Activated CD8-positive, alpha-beta memory T cell treated with anti-CD3 and anti-CD28 coated beads, Interleukin-2, amount 50 U/mL, for 24 hours (primary cell): ENCODE measurements around the gene ERMP1.
"Not testable (repeated sequence)": the region's sequence is repeated elsewhere in the genome, so short reads cannot be mapped to it uniquely, and the experiment has no call there.

Experiments used
- DNase-seq: peaks from one replicate; pipeline ENCODE4 v3.0.0-alpha.2; 2020; ENCODE audit errors: extremely low read depth

The ERMP1 gene

DNA sequence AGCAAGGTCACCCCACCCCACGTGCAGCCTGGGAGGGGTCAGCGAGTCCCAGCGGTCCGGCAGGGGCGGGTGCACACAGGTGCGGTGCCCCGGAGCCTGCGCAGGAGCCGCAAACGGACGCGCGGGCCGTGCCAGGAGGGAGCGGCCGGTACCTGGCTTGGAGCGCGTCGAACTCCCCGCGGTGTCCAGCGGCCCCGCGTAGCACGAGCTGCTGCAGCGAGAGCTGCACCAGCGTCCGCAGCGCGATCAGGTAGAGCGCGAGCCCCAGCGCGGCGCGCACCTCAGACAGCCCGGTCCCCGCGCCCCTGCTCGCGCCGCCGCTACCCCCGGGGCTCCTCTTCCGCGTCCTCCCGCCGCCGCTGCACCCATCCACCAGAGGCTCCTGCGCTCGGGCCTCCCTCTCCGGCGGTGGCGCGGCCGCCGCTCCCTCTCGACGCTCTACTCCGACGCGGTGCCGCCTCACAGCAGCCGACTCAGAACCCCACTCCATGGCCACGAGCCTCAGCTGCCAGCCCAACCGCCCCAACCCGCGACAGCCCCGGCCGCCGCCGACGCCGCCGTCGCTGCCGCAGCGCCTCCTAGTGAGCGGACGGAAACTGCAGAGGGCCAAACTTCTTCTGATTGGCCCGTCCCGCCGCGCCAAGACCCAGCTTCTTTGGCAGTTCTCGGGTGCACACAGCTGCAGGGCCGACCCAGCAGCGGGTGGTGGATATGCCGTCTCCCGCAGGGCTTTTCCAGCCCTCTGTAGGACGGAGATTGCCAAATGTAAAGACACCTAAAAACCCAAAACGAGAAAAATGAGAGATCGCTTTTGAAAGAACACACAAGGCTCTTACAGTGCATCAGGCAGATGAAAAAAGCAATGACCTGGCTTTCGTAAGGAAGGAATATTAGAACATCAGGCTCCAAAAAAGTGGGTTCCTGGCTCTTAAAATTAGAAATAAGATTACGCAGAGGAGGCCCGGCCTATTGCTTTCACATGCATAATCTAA lies at the start of gene ERMP1:
TSS of gene ERMP1 (minus strand) at position 580 of the 992 bp plus-strand sequence. CDS start at position 490, 90 bp downstream.
- peak; percentile 71 for DNase-seq

DNA sequence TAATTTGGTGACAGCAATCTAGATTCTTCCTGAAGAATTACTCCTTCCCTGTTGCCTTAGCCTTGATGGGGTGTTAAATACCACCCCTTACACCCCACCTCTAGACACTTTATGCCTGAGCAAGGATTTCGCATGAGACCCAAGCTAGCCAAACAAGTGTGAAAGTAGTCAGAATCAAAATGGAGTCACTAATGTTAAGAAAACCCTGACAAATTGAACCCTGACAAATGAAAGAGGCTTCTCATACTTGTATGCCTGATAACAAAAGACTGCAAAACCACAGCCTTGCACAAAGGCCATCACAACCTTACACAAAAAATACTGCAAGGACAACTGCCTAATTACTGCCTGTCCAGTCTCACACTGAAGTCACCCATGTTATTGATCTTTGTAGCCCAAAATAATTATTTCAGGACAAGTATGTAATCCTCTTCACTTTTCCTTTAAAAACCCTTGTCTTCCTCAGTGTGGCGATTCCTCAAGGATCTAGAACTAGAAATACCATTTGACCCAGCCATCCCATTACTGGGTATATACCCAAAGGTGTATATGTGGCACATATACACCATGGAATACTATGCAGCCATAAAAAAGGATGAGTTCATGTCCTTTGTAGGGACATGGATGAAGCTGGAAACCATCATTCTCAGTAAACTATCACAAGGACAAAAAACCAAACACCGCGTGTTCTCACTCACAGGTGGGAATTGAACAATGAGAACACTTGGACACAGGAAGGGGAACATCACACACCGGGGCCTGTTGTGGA lies 49.5 kb upstream of the ERMP1 start:
- DNase-seq: not testable (repeated sequence)

GRCh38 chr9:5879419-5880181 lies 46.7 kb upstream of the ERMP1 start:
- DNase-seq: no peak

- DNase-seq: no peak
Observed at GRCh38 chr9:5876711-5877110, 43.8 kb upstream of the ERMP1 start.

DNA sequence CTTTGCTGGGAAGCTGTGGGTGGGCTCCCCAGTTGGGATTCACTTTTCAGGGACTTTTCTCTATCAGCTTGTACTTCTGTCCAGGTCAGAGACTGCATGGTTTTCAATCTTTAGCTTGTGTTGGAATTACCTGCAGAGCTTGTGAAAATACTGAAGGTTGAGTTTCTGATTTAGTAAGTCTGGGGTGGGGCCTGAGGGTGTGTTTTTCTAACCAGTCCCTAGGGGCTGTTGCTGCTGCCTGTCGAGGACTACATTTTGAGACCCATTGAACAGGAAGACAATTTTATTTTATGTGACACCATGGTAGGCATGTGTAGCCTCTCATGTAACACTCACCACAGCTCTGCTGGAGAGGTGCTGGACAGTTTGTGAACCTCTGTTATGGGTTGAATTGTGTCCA lies 43.1 kb upstream of the ERMP1 start:
- DNase-seq: no peak

DNA sequence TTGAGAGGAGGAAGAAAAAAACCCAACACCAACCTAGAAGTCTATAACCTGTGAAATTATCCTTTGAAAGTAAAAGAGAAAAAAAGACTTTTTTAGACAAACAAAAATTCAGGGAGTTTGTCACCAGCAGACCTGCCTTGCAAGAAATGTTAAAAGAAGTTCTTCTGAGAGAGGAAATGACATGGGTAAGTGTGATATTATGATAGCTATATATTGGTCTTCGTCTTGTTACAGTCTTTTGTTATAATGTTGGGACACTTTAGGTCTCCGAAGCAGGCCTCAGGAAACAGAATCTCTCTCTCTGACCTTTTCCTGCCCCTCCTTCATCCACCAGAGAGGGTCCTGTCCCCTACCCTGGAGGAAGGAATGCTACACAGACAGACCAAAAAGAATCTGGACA lies 41.1 kb upstream of the ERMP1 start:
- DNase-seq: no peak

- no peak for DNase-seq
Observed at GRCh38 chr9:5873439-5873838, 40.5 kb upstream of the ERMP1 start.

DNA sequence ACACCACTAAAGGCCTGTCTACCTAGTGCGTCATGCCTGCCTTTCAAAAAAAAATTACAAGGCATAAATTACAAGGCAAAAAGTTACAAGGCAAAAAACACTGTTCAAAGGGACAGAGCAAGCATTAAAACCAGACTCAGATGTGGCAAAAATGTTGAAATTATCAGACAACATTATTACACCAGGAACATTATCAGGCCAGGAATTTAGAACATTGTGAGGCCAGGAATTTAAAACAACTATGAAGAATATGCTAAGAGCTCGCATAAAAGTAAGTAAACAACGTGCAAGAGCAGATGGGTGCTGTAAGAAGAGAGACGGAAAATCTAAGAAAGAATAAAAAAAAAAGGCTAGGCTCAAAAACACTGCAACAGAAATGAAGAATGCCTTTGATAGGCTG lies 39.6 kb upstream of the ERMP1 start:
- DNase-seq: no peak

DNA sequence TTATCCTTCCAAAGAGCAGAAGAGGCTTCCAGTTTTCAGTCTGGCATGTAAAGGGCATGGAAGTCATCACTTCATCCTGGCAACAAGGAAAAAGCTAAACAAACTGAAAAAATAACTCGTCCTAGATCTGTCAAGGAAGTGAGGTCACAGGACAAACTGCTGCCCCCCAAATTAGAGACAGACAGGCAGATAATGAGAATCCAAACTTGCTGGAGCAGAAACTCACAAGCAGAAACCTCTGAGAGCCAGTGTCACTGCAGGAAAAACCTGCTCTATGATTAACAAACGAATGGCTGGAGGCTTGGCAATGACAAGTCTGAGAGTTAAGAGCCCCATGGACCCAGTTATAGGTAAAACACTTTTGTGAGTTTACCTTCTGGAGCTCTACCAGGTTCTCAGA lies 38.9 kb upstream of the ERMP1 start:
- DNase-seq: no peak

DNA sequence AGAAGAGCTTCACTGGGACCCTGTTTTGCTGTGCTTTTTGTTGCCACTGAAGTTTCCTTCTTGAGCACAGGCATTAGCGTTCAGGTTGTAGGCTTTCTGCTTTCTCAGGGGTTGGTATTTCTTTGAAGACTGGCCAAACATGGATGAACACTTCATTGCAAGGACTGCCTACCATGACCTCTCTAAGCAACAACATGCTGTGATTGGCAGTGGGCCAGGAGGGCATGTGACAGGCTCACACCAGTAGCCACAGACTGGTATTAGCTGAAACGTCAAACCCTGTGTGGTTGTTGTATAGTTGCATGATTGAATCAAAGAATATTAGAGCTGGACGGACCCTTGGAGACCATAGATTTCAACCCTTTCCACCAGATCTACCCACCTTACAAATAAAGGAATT lies 37.8 kb upstream of the ERMP1 start:
- DNase-seq: no peak

GRCh38 chr9:5870020-5870339 lies 37.1 kb upstream of the ERMP1 start:
- no peak for DNase-seq

GRCh38 chr9:5869315-5870019 lies 36.5 kb upstream of the ERMP1 start:
- no peak for DNase-seq

DNA sequence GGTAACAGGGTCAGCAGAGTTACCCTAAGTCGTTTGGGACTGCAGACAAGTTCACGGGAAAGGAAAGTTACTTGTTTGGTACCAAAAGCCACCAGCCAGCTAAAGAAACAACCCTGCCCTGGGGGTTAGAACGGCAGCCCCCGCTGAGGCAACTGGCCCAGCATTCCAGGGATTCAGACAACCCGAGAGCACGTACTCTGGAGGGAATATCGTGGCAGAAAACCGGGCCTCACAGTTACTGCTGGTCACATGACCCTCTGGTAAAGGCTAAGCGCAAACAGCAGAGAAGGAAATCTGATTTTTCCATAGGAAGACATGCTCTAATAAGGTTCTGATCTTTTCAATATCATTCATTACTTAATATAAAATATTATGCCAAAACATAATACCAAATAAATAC lies 35.3 kb upstream of the ERMP1 start:
- DNase-seq: no peak

GRCh38 chr9:5866685-5867084 lies 33.8 kb upstream of the ERMP1 start:
- no peak for DNase-seq

GRCh38 chr9:5866272-5866671 lies 33.4 kb upstream of the ERMP1 start:
- no peak for DNase-seq

GRCh38 chr9:5864446-5864845 lies 31.5 kb upstream of the ERMP1 start:
- DNase-seq: no peak

DNA sequence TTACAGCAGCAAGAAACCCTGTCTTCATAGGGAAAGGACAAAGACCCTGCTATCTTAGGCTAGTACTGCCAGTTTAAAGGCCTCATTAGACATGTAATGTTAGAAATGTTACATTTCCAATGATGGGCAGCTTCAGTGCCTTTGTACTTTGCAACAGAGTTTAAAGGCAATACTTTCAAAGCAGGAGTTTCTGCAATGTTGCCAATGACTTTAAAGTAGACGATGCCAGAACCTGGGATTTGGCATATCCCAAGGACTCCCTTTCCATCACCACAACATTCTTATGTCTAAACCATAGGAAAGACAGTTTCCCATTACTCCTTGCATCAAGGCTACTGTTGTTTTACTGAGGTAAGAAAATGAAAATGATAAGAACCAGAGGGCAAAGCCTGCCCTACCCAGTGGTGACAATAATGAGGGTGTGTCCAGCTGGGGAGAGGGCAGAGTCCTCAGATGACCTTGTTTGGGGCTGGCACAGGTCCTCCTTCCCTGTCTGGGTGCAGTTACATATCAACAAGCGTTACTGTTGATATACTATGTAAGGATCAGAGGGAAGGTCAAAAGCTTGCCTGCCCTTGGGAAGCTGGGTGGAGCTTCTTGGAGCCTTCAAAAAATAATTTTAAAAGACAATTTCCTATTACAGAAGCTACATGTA lies 30.3 kb upstream of the ERMP1 start:
- no peak for DNase-seq

DNA sequence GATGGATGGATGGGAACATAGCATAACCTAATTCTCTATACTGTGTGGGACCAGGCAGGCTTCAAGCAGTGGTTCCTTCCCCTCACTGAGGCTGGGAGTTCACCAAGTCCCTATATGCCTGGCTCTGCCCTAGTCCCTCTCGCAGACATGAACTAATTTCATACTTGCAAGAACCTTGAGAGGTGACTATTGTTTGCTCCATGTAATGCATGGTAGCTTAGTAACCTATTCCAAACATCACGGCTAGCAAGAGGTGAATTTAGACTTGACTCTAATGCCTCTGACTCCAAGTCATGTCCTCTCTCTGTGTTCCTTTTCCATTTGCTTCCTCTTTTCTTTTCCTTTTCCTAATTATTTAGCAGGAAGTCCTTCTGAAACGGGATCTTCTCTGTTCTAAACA lies 25.9 kb upstream of the ERMP1 start:
- DNase-seq: no peak

GRCh38 chr9:5857928-5858327 lies 25.0 kb upstream of the ERMP1 start:
- no peak for DNase-seq

DNA sequence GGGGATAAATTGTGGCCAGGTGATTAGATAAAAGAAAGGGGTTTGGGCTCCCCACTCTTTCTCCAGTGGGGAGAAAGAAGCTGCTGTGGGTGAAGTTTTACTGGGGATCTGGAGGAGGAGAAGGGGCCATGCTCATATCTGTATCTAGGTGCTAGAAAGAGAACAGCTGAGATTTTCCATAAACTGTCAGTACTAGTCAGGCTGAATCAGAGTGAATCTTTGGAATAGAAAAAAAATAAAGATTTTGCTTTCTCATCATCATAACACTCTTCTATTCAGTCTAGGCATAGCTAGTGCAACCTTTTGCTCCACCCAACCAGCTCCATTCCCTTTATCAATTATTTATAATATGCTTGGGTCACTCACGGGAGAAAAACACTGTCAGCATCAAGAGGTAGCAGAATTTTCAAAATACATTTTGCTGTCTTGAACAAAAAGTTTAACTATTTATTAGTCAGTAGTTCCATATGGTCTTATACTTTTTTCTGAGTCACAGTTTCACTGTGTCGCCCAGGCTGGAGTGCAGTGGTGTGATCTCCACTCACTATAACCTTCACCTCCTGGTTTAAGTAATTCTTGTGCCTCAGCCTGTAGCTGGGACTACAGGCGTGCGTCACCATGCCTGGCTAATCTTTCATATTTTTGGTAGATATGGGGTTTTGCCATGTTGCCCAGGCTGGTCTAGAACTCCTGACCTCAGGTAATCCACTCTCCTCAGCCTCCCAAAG lies 21.3 kb upstream of the ERMP1 start:
- no peak for DNase-seq
